GM18505 (cell line): ENCODE results near the gene FAM221B.

ENCODE experiments used
- ATAC-seq: cut with Tn5 transposase; IDR thresholded peaks from one replicate; pipeline ENCODE4 v1.9.1; 2021; ENCODE audit not compliant: unreplicated experiment
- POLR2A ChIP-seq: IDR thresholded peaks from 4 replicates; pipeline ENCODE4 v1.6.1; 2011; ENCODE audit warnings: borderline replicate concordance; ENCODE audit not compliant: insufficient read depth, insufficient read length; ENCODE audit errors: extremely low read depth

FAM221B gene

GRCh38 chr9:35828716-35829083 is at the start of gene FAM221B:
FAM221B (minus strand) TSS chr9:35828732; CDS start chr9:35826161, 2,571 bp downstream.
- TF ChIP-seq POLR2A, result no peak
- ATAC-seq, result no peak

- no peak for TF ChIP-seq POLR2A
- ATAC-seq, result no peak
These were observed 44.0 kb upstream of the FAM221B start for GRCh38 chr9:35872505-35872904.

GRCh38 chr9:35871545-35871944 is 43.0 kb upstream of the FAM221B start:
- no peak for ATAC-seq
- TF ChIP-seq POLR2A, result no peak

DNA sequence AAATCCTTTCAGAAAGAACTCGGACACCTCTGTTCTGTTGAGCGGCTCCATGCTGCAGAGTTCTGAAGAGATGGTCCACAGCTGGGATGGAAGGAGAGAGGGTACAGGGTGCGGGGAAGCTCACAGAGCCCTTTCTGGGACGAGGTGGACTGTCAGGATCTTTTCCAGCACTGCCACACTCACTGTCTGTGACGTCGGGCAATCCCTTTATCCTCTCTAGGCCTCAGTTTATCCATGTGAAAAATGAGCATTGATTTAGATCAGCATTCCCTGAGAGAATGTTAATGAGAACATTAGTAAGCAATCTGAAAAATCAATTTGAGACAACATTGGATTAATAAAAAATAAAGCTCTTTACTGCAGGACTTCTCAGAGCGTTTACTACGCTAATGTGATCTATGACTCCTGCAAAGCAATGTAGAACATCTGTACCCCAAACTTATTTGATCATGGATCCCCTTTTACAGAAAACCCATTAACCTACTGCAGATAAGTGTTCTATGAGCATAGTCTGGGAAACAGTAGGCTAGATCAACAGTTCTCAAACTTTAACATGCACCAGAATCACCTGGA is 41.9 kb upstream of the FAM221B start, which contains the start of gene OR13J1:
Gene OR13J1, minus strand, starts transcription at position 51 of the 573 bp plus-strand sequence. Its CDS starts 0 bp downstream, at position 51.
- no peak for ATAC-seq
- no peak for TF ChIP-seq POLR2A

GRCh38 chr9:35869621-35870216 is 41.2 kb upstream of the FAM221B start:
- no peak for TF ChIP-seq POLR2A
- no peak for ATAC-seq

- no peak for TF ChIP-seq POLR2A
- no peak for ATAC-seq
These were observed 40.4 kb upstream of the FAM221B start for GRCh38 chr9:35868933-35869332.

DNA sequence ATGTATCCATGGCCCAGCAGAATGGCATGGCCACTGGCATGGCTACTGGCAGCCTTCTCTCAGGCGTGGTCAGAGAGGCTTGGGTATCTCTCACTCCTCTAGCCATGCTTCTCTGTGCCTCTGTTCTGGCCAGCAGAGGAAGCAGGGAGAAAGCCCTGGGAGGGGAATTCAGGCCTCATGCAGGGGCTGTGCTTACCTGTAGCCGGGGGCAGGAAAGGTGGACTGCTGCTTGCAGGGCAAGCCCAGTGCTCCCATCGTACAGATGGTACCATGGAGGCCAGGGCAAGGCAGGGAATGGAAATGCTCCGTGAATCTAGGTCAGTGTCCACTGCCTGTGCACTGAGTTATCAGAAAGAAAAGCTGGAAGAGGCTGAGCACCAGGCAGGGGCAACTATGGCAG is 39.0 kb upstream of the FAM221B start:
- no peak for TF ChIP-seq POLR2A
- no peak for ATAC-seq

- no peak for ATAC-seq
- no peak for TF ChIP-seq POLR2A
These were observed 36.2 kb upstream of the FAM221B start for GRCh38 chr9:35864695-35865255.

DNA sequence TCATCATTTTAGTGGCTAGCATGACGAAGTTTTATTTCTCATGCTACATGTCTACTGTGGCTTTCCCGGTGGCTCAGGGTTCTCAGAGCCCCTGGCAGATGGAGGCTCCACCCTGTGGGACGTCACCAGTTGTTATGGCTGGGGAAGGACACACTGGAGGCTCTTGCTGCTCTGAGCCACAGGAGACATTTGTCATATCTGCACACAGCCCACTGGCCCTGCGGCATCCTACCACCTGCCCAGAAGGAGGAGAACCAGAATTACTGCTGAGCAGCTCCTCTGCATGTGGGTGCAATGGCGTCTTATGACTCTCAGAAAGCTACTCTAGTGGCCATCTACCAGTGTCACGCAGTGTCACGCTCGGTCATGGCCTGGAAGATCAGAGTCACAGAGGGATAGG is 35.1 kb upstream of the FAM221B start:
- ATAC-seq, result no peak
- no peak for TF ChIP-seq POLR2A

DNA sequence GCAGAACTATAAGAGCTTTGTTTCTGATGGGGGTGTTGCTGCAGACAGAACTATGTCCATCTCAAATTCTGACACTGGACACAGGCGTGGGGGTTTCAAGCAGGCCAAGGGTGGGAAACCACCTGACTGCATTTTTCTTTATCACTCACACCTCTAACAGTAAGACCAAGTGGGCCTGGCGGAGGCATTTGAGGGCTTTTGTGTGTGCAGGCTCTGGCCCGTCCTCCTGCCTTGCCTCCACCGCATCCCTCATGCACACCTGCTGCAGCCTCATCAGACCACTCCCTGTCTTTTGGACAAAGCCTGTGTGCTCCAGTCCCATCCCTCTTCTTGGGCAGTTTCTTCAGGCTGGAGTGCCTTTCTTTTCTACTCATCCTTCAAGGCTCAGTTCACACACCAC is 33.8 kb upstream of the FAM221B start:
- no peak for TF ChIP-seq POLR2A
- no peak for ATAC-seq

DNA sequence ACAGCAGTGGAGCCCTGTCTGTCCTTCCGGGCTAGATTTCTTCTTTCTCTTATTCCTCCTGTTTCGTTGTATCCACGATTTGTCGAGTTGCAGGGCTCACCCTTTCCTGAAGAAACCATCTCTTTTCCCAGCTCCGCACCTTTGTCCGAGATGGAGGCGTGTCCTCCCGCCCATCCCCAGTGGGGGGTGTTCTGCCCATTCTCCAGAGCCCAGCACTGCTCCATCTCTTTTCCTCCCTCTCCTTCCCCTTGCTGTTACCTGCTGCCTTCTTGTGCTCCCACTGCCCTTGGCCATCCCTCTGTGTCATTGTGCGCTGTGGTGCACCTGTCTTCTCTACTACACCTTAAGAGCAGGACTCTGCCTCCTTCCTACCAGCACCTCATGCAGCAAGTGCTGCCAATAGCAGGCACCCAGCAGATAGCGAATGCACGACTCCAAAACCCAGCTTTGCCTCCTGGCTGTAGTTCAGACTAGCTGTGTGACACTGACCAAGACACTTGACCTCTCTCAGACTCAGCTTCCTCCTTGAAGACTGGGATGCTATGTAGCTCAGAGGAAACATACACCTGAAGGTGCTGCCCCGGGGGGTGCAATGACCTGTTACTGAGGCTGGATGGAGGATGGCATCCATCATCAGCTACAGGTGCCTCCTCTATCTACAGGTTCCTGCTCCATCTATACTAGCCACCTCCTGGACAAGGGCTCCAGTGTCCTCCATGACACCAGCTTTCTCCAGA is 32.8 kb upstream of the FAM221B start:
- ATAC-seq, result no peak
- no peak for TF ChIP-seq POLR2A

GRCh38 chr9:35859990-35860339 is 31.4 kb upstream of the FAM221B start:
- TF ChIP-seq POLR2A, result no peak
- ATAC-seq, result no peak

GRCh38 chr9:35859310-35859989 is 30.9 kb upstream of the FAM221B start:
- no peak for TF ChIP-seq POLR2A
- no peak for ATAC-seq

GRCh38 chr9:35858458-35858857 is 29.9 kb upstream of the FAM221B start:
- TF ChIP-seq POLR2A, result no peak
- no peak for ATAC-seq

- TF ChIP-seq POLR2A, result no peak
- ATAC-seq, result no peak
These were observed 28.4 kb upstream of the FAM221B start for GRCh38 chr9:35856882-35857281.
